GM18519 (cell line): Measurements from ENCODE around the gene GGA1.

Experiments
- ATAC-seq: cut with Tn5 transposase; IDR thresholded peaks from one replicate; pipeline ENCODE4 v1.9.1; 2021; ENCODE audit warnings: mild to moderate bottlenecking, moderate library complexity; ENCODE audit not compliant: unreplicated experiment, low FRiP score

The GGA1 gene

GRCh38 chr22:37664249-37665101 lies 55.8 kb downstream of the GGA1 start:
- ATAC-seq, result no peak

GRCh38 chr22:37665487-37665886 lies 56.9 kb downstream of the GGA1 start:
- ATAC-seq, result no peak

GRCh38 chr22:37669586-37669985 lies 61.0 kb downstream of the GGA1 start:
- ATAC-seq, result no peak

GRCh38 chr22:37672206-37672919 lies 63.7 kb downstream of the GGA1 start:
- ATAC-seq, result no peak

GRCh38 chr22:37672920-37673455 lies 64.4 kb downstream of the GGA1 start:
- no peak for ATAC-seq

- no peak for ATAC-seq
These were observed 65.6 kb downstream of the GGA1 start for GRCh38 chr22:37674248-37674647.

- no peak for ATAC-seq
These were observed 66.6 kb downstream of the GGA1 start, which contains the start of gene LGALS1 for GRCh38 chr22:37674951-37675929. Gene LGALS1 (plus strand): TSS chr22:37675636. CDS start chr22:37675703, 67 bp downstream.

GRCh38 chr22:37675930-37676735 lies 67.5 kb downstream of the GGA1 start:
- no peak for ATAC-seq

- no peak for ATAC-seq
These were observed 68.3 kb downstream of the GGA1 start for GRCh38 chr22:37676736-37677492.

GRCh38 chr22:37677493-37677974 lies 68.9 kb downstream of the GGA1 start:
- ATAC-seq, result no peak

GRCh38 chr22:37678372-37678771 lies 69.7 kb downstream of the GGA1 start:
- no peak for ATAC-seq

GRCh38 chr22:37679670-37680069 lies 71.0 kb downstream of the GGA1 start:
- ATAC-seq, result no peak

GRCh38 chr22:37680191-37680851 lies 71.7 kb downstream of the GGA1 start:
- no peak for ATAC-seq

- ATAC-seq, result no peak
These were observed 72.4 kb downstream of the GGA1 start for GRCh38 chr22:37681001-37681424.

- no peak for ATAC-seq
These were observed 73.0 kb downstream of the GGA1 start for GRCh38 chr22:37681556-37682049.
